Effector memory CD4-positive, alpha-beta T cell (primary cell): ENCODE measurements around the gene CLIC1.

Experiments used
- DNase-seq, 3 donors: peaks; one replicate each; pipeline ENCODE4 v3.0.0-alpha.2; 2020
- H3K27ac ChIP-seq: 2 replicates; pipeline ENCODE4 v1.7.0; 2013; ENCODE audit warnings: mild to moderate bottlenecking, low read length, moderate library complexity; ENCODE audit not compliant: insufficient read depth, poor library complexity, severe bottlenecking
- H3K27me3 ChIP-seq: replicated peaks from 2 replicates; pipeline ENCODE4 v1.7.0; 2013; ENCODE audit warnings: mild to moderate bottlenecking, low read length; ENCODE audit not compliant: insufficient read depth, control insufficient read depth, poor library complexity, severe bottlenecking
- H3K36me3 ChIP-seq: 2 replicates; pipeline ENCODE4 v1.7.0; 2013; ENCODE audit warnings: mild to moderate bottlenecking, low read length, moderate library complexity; ENCODE audit not compliant: control insufficient read depth, insufficient read depth
- H3K4me1 ChIP-seq: 2 replicates; pipeline ENCODE4 v1.7.0; 2013; ENCODE audit warnings: low read length, mild to moderate bottlenecking; ENCODE audit not compliant: control insufficient read depth, insufficient read depth, poor library complexity, severe bottlenecking
- H3K4me3 ChIP-seq: 2 replicates; pipeline ENCODE4 v1.7.0; 2013; ENCODE audit warnings: low read length, low read depth, mild to moderate bottlenecking; ENCODE audit not compliant: insufficient read depth, poor library complexity, severe bottlenecking
- H3K9me3 ChIP-seq: 2 replicates; pipeline ENCODE4 v1.7.0; 2013; ENCODE audit warnings: mild to moderate bottlenecking, low read length, moderate library complexity; ENCODE audit not compliant: control insufficient read depth
- total RNA-seq, 3 donors: gene quantifications; one replicate each; lab custom pipeline; 2026; lab: John Stamatoyannopoulos, UW

The CLIC1 gene
- 133 to 156 (median 145) reads per million in 3 donors for total RNA-seq

DNA sequence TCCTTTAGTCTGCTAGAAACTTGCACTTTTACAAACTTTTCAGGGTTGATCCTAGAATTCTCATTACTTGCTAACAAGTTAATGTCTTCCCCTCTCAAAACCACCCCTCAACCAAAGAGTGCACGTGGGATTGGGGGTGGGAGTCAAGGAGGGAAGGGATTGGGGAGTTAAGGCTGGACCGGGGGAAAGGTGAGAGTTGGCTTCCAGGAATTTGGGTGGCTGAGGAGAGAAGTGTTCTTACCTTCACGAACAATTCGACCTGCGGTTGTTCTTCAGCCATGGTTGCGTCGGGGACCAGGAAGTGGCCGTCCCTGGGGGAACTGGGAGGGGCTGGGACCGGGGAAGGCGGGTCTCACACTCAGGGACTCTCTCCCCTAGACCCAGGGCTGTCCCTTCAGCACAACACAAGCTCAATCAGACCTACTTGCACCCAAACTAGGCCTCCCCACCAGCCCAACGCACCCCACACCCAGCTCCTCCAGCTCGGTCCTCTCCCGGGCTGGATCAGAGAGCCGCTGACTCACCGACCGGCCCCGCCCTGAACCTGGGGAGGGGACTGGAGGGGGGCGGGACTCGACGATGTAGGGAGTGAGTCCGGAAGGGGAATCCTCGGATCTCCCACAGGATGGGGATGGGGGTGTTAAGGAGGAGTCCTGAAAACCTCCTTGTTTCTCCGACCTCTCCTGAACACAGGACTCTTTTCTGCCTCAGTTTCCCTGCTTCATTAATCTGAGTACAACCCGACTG lies at the start of gene CLIC1:
Gene CLIC1 (minus strand): TSS at position 510 of the 747 bp plus-strand sequence. CDS start 230 bp downstream, at position 280.
- Histone ChIP-seq H3K36me3 (peaks cover 21% of the 10 kb centered on the region), H3K4me1 (peaks cover 50% of the 10 kb centered on the region), H3K9me3 (no peaks in the 10 kb centered on the region), H3K27ac (peak within 1 kb of the TSS; percentile 85), H3K27me3 (no peaks in the 10 kb centered on the region), H3K4me3 (peak within 1 kb of the TSS; percentile 66)
- DNase-seq = peak; percentile 60 to 64 (median 64)

GRCh38 chr6:31785475-31785874 lies 49.1 kb upstream of the CLIC1 start:
- peaks cover 45% of the 10 kb centered on the region for H3K36me3 ChIP-seq
- no peak overlapping the region for H3K27ac ChIP-seq
- no peaks in the 10 kb centered on the region for H3K9me3 ChIP-seq
- H3K27me3 ChIP-seq = no peaks in the 10 kb centered on the region
- DNase-seq = no peak
- no peak overlapping the region for H3K4me3 ChIP-seq
- no peaks in the 10 kb centered on the region for H3K4me1 ChIP-seq

DNA sequence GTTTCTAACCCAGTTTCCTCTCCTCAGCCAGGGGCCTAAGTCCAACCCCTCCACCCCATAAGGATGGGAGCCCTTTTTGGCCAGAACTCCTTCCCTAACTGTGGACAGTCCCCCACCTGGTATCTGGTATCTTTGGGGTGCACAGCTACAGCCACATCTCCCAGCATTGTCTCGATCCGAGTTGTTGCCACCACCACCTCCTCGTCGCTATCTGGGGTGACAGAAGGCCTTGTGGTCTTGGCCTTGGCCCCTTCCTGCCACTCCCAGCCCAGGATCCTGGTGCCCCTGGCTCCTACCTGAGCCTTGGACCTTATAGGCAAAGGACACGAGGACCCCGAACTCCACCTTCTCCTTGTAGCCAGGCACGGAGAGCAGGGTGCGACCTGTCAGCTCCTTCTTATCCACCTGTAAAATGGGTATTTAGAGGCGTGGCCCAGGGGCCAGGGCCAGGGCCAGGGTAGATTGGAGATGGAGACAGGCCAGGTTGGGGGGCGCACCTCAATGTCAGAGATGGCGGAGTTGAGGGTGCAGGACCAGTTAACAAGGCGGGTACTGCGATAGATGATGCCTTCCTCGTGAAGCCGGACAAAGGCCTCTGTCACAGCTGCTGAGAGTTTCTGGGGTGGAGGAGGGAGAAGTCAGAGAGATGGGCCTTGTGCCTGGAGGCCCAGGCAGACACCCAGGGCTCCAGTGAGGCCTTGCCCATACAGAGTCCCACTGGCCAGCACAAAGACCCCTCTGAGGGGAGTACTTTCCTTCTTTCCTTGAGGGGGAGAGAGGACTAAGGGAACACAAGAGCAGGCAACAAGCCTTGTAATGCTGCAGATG lies 48.0 kb upstream of the CLIC1 start:
- Histone ChIP-seq H3K27me3 (no peaks in the 10 kb centered on the region), H3K36me3 (peaks cover 54% of the 10 kb centered on the region), H3K4me1 (no peaks in the 10 kb centered on the region), H3K9me3 (no peaks in the 10 kb centered on the region), H3K4me3 (no peak overlapping the region), H3K27ac (no peak overlapping the region)
- DNase-seq = no peak

DNA sequence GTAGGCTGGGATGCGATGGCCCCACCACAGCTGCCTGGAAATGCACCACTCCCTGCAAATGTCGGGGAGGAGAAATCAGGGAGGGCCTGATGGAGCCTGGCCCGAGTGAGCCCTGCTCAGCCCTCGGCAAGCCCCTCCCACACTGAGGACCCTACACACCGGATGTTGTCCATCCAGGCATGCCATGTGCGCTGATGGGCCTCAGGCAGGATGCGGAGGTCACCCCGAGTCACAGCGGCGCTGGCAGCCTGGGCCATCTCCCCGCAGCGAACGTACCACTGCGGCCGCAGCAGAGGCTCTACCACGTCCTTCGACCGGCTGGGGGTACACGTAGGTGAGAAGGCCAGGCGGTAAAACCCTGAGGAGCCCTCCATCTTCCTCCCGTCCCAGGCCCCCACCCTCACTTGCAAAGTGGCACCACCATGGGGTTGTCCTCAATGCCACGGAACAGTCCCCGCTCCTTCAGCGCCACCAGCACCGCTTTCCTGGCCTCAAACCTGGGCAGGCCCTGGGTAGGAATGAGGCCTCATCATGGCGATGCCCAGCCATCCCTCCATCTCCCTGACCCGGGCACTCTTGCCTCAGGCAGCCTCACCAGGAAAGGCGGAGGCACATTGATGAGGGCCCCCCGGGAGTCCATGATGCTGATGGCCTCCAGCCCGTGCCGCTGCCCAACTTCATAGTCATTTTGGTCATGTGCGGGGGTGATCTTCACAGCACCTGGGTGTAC lies 46.0 kb upstream of the CLIC1 start:
- DNase-seq = no peak
- Histone ChIP-seq H3K36me3 (peaks cover 61% of the 10 kb centered on the region), H3K27me3 (no peaks in the 10 kb centered on the region), H3K9me3 (no peaks in the 10 kb centered on the region), H3K4me1 (peaks cover 6% of the 10 kb centered on the region), H3K27ac (no peak overlapping the region), H3K4me3 (no peak overlapping the region)

GRCh38 chr6:31781244-31782125 lies 45.2 kb upstream of the CLIC1 start:
- H3K4me3 ChIP-seq = no peak overlapping the region
- no peaks in the 10 kb centered on the region for H3K9me3 ChIP-seq
- H3K27ac ChIP-seq = no peak overlapping the region
- H3K27me3 ChIP-seq = no peaks in the 10 kb centered on the region
- H3K36me3 ChIP-seq = peaks cover 61% of the 10 kb centered on the region
- no peak for DNase-seq
- peaks cover 14% of the 10 kb centered on the region for H3K4me1 ChIP-seq

GRCh38 chr6:31780507-31781243 lies 44.3 kb upstream of the CLIC1 start:
- Histone ChIP-seq H3K36me3 (peaks cover 61% of the 10 kb centered on the region), H3K4me3 (no peak overlapping the region), H3K4me1 (peaks cover 21% of the 10 kb centered on the region), H3K27me3 (no peaks in the 10 kb centered on the region), H3K9me3 (no peaks in the 10 kb centered on the region), H3K27ac (no peak overlapping the region)
- no peak for DNase-seq

- Histone ChIP-seq H3K27ac (no peak overlapping the region), H3K27me3 (no peaks in the 10 kb centered on the region), H3K4me1 (peaks cover 21% of the 10 kb centered on the region), H3K9me3 (no peaks in the 10 kb centered on the region), H3K4me3 (no peak overlapping the region), H3K36me3 (peaks cover 54% of the 10 kb centered on the region)
- DNase-seq = no peak
These were observed 43.6 kb upstream of the CLIC1 start for GRCh38 chr6:31779908-31780307.

GRCh38 chr6:31778999-31779885 lies 42.9 kb upstream of the CLIC1 start:
- H3K4me1 ChIP-seq = peaks cover 21% of the 10 kb centered on the region
- no peak overlapping the region for H3K27ac ChIP-seq
- no peak for DNase-seq
- no peak overlapping the region for H3K4me3 ChIP-seq
- H3K36me3 ChIP-seq = peaks cover 47% of the 10 kb centered on the region
- no peaks in the 10 kb centered on the region for H3K27me3 ChIP-seq
- H3K9me3 ChIP-seq = no peaks in the 10 kb centered on the region
